ENCODE measurements around the gene GNAI1. TPM values are rescaled to one million over a fixed set of nuclear protein-coding genes. Genes with fewer than 3 reads are reported as not detected.

The GNAI1 gene
- total and polyA plus RNA-seq, 8 donors: 27.3 to 152 (median 134) TPM

DNA sequence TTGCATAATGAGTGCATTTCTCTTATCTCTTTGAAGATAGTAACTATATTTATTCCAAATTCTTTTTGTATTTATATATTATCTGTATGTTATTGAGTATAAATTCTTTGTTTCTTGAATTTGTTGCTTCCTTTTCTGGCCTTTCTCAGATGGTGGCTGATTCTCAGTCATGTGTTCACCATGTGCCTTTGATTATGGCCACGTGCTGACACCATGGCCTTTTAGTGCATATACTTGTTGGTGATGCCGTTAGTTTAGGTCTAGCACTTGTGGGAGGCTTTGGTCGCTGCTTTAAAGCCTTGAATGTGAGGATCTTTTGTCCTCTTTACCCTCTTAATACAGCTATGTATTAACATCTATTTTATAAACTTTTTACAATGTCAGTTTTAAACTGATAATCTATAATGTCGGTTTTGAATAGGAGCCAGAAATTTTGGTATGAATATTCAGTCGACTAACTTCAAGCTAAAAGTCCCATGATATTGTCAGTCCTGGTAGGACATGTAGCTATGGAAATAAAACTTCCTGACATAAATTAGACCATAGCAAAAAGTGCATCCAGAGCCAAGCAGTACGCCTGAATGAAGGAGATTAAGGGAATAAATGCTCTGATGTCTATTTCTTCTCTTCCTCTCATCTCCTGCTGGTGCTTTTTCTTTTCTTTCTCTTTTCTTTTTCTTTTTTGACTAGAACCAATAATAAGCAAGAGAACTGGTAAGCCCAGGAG, 130.3 kb downstream of the GNAI1 start:
- no peak for TF ChIP-seq CTCF (IDR thresholded peaks at IDR 0.05)
- H3K9me3 ChIP-seq: no peaks in the 10 kb centered on the region
- DNase-seq: no peak
- H3K27ac ChIP-seq: no peak overlapping the region
- H3K27me3 ChIP-seq: no peaks in the 10 kb centered on the region
- intact Hi-C loops (cut with DNase I): no loop called here
- H3K36me3 ChIP-seq: no peaks in the 10 kb centered on the region
- no peak for ATAC-seq
- no peaks in the 10 kb centered on the region for H3K4me1 ChIP-seq
- no peak overlapping the region for H3K4me3 ChIP-seq

GRCh38 chr7:80272560-80273239, 138.1 kb downstream of the GNAI1 start:
- Histone ChIP-seq H3K27ac (no peak overlapping the region), H3K27me3 (no peaks in the 10 kb centered on the region), H3K4me3 (no peak overlapping the region), H3K4me1 (peaks cover 0 to 8% of the 10 kb centered on the region in 2 donors), H3K9me3 (no peaks in the 10 kb centered on the region), H3K36me3 (no peaks in the 10 kb centered on the region)
- intact Hi-C loops (cut with DNase I): no loop called here
- DNase-seq: no peak
- TF ChIP-seq CTCF (IDR thresholded peaks at IDR 0.05): no peak
- ATAC-seq: no peak

- TF ChIP-seq CTCF (IDR thresholded peaks at IDR 0.05): no peak
- Histone ChIP-seq H3K9me3 (no peaks in the 10 kb centered on the region), H3K27ac (no peak overlapping the region)
Observed at GRCh38 chr7:80273327-80273726, 138.7 kb downstream of the GNAI1 start.

GRCh38 chr7:80275192-80275605, 140.6 kb downstream of the GNAI1 start:
- Histone ChIP-seq H3K36me3 (no peaks in the 10 kb centered on the region), H3K4me3 (no peak overlapping the region), H3K27me3 (no peaks in the 10 kb centered on the region), H3K27ac (no peak overlapping the region), H3K9me3 (no peaks in the 10 kb centered on the region), H3K4me1 (peaks cover 10 to 13% of the 10 kb centered on the region in 2 donors)
- intact Hi-C loops (cut with DNase I): no loop called here
- no peak for TF ChIP-seq CTCF (IDR thresholded peaks at IDR 0.05)
- ATAC-seq: no peak
- DNase-seq: no peak

More at GRCh38 chr7:80273327-80273726, 138.7 kb downstream of the GNAI1 start:
- no peaks in the 10 kb centered on the region for H3K27me3 ChIP-seq
- H3K36me3 ChIP-seq: no peaks in the 10 kb centered on the region
- DNase-seq (no peak), ATAC-seq (no peak)
- peaks cover 0 to 13% of the 10 kb centered on the region in 2 donors for H3K4me1 ChIP-seq
- H3K4me3 ChIP-seq: no peak overlapping the region
- intact Hi-C loops (cut with DNase I): no loop called here

All from left lung (tissue), 10 donors.